Stimulated activated CD4-positive, alpha-beta T cell treated with anti-CD3 and anti-CD28 coated beads, Interleukin-4, amount 100 ng/mL, for 48 hours (primary cell): ENCODE results near the gene PIM3.

ENCODE experiments used
- DNase-seq, 2 donors: peaks; one replicate each; pipeline ENCODE4 v3.0.0-alpha.2; 2020; ENCODE audit warnings: low read depth in 2 of 2

Gene PIM3

DNA sequence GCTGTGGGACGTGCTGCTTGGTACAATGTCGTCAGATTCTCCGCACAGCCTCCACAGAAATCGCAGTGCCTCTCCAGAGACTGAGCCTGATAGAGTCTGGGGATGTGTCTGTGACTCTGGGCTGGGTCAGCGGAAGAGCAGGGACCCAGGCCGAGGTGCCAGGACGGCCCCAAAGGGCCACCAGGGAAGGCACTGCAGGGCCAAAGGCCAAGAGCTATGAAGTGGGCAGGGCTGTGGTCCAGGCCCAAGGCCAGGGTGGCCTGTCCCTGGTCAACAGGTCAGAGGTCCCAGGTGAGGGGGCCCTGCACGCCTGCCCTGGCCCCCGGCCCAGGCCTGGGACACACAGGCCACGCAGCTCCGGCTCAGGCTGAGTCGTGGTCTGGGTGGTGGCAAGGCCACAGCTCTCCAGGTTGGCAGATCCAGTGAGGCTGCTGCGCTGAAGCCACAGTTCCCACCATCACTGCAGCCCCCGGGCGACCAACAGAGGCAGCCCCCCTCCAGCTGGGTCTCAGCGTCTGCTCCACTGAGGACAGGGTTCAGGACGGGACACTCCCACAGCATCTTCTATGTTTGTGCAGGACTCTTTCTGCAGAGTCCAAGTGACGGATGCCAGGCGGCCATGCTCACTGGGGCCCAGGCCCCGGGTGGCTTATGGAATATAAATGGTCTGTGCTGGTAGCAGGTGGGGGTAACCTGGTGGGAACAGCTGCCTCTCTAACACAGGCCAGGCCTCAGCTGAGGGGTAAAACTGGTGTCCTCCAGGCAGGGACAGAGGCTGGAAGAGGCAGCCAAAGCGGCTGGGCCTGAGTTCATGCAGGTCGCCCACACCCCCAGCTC is 4.8 kb upstream of the PIM3 start:
- no peak for DNase-seq

- no peak for DNase-seq
Observed at GRCh38 chr22:49956418-49956770, 4.2 kb upstream of the PIM3 start.

DNA sequence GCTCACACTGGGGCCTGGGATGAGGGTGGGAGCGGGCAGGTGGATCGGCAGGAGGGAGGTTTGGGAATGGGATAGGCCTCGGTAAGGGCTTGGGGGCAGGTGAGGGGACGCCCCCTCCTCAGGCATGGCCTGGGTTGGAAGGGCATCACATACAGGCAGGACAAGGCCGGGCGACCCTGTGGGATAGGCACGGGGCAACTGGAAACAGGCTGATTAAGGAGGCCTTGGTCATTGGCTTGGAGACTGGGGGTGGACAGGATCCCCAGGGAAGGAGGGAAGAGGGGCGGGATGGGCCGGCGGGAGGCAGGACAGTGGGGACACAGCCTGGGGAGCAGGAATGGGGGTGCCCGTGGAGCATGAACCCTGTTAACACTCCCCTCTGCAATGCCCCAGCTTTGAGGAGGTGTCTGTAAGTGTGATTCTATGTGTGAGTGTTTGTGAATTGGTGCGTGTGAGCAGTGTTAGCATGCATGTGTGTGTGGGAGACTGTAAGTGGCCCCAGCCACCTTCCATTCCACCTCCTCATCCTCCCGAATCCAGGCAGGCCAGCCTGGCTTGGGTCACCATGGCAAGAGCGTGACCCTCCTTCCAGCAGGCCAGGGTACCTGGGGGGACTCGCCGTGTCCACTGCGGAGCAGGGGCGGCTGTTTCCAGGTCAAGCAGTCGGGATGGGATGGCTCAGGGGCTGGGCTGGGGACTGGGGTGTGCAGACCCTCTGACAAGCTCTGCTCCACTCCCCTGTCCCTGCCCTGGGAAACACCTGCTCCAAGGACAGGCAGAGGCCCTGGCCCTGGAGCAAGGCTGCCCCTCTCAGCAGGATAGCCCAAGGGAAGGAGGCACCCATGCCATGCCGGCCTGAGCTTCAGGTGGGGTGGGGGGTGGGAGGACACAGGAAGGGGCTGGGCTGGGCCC is 3.4 kb upstream of the PIM3 start:
- DNase-seq, result no peak

DNA sequence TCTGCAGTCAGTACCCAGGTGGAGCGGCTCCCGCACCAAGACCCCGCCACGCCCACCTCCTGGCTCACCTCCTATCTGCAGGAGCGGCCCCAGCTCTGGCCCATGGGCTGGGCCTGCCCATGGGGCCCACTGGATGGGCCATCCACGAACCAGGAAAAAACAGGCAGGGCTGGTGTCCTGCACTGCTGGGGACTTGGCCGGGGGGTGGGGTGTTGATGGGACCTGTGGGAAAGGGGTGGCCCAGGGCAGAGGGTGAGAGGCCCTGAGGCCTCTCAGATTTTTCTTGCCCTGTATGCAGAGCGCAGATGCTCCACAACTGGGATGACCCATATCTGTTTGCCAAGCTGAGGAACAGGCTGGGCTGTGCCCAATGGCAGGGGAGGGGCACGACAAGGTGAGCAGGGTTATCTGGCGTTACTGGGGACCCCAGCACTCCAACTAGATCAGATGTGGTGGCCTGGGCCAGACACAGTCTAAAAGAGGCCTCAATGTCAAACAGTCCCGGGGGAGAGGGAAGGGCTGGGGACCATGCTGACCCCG is 2.7 kb upstream of the PIM3 start:
- no peak for DNase-seq

- DNase-seq, result no peak
Observed at GRCh38 chr22:49958366-49958921, 2.1 kb upstream of the PIM3 start.

GRCh38 chr22:49958931-49959781 is 1.4 kb upstream of the PIM3 start:
- DNase-seq, result no peak

- no peak for DNase-seq
Observed at GRCh38 chr22:49959782-49960158, 802 bp upstream of the PIM3 start.

DNA sequence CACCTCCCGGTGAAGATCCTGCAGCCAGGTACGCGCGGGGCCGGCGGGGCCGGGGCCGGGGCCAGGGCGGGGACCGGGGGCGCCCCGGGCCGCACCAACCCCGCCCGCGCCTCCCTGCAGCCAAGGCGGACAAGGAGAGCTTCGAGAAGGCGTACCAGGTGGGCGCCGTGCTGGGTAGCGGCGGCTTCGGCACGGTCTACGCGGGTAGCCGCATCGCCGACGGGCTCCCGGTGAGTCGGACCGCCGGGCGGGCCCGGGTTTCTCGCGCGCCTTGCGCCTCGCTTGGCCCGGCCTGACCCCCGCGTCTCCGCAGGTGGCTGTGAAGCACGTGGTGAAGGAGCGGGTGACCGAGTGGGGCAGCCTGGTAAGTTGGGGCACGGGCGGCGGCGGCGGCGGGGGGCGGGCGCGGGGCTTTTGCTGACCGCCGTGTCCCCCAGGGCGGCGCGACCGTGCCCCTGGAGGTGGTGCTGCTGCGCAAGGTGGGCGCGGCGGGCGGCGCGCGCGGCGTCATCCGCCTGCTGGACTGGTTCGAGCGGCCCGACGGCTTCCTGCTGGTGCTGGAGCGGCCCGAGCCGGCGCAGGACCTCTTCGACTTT is 531 bp downstream of the PIM3 start:
- DNase-seq, result no peak

DNA sequence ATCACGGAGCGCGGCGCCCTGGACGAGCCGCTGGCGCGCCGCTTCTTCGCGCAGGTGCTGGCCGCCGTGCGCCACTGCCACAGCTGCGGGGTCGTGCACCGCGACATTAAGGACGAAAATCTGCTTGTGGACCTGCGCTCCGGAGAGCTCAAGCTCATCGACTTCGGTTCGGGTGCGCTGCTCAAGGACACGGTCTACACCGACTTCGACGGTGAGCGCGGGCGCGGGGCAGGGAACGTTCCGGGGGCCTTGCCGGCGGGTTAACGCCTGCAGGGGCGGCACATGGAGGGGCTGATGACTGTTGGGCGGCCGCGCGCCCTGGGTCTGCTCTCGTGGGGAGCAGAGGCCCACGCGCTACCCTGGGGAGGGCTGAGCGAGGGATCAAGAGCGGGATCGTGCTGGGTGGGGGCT is 1.0 kb downstream of the PIM3 start:
- no peak for DNase-seq

- DNase-seq, result peak; percentile 82 to 86
Observed at GRCh38 chr22:49962012-49962750, 1.6 kb downstream of the PIM3 start.

DNA sequence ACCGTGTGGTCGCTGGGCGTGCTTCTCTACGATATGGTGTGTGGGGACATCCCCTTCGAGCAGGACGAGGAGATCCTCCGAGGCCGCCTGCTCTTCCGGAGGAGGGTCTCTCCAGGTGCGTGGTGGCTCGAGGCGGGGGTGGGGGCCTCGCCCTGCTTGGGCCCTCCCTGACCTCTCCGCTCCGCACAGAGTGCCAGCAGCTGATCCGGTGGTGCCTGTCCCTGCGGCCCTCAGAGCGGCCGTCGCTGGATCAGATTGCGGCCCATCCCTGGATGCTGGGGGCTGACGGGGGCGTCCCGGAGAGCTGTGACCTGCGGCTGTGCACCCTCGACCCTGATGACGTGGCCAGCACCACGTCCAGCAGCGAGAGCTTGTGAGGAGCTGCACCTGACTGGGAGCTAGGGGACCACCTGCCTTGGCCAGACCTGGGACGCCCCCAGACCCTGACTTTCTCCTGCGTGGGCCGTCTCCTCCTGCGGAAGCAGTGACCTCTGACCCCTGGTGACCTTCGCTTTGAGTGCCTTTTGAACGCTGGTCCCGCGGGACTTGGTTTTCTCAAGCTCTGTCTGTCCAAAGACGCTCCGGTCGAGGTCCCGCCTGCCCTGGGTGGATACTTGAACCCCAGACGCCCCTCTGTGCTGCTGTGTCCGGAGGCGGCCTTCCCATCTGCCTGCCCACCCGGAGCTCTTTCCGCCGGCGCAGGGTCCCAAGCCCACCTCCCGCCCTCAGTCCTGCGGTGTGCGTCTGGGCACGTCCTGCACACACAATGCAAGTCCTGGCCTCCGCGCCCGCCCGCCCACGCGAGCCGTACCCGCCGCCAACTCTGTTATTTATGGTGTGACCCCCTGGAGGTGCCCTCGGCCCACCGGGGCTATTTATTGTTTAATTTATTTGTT is 2.4 kb downstream of the PIM3 start:
- no peak for DNase-seq

GRCh38 chr22:49963647-49964026 is 3.1 kb downstream of the PIM3 start:
- no peak for DNase-seq

GRCh38 chr22:49964136-49965090 is 3.8 kb downstream of the PIM3 start:
- no peak for DNase-seq

DNA sequence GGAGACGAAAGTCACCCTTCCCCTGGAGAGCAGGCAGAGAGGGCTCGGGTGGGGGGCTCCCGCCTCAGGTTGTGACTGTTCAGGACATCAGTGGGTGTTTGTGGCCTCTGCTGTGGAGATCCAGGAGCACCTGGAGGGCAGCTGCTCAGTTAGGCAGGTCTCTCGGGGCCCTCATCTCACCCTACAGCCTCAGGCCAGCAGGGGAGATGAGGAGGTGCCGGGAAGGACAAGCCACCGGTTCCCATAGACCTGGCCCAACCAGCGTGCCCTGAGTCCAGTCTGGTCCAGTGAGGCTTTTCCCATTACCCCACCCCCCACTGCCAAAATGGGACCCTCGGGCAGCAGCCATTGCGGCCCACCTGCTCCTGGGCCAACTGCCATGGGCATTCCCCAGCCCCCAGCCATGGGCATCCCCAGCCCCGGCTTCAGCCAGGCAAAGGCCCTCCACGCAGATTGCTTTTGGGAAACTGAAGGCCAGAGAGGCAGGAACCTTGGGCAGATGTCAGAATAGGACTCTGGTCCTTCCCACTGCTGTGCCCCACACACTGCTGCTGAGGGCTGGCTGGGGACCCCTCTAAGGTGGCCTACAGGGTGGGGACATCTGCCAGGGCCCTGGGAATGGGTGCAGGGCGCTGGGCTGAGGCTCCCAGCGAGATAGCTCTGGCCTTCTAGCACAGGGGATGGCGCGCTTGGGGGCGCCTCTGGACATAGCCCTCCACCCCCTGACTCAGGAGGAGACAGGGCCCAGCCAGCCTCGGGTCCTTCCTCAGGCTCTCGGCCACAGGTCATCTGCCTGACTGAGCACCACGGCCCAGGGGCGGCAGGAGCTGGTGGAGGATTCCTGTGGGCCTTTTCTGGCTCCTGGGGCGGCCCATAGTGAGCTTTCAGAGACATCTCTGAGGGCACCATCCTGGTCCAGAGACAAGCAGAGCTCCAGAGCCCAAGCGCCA is 4.8 kb downstream of the PIM3 start:
- DNase-seq, result no peak

GRCh38 chr22:49966041-49966773 is 5.6 kb downstream of the PIM3 start:
- DNase-seq, result no peak
